GM12892 (cell line): Measurements from ENCODE around the gene OS9.

Experiments used
- POLR2A ChIP-seq: IDR thresholded peaks from 2 replicates; pipeline ENCODE4 v1.6.1; 2011; ENCODE audit warnings: low read depth, low read length, control low read depth
- POLR2AphosphoS5 ChIP-seq: IDR thresholded peaks from 2 replicates; pipeline ENCODE4 v1.6.1; 2011; ENCODE audit warnings: low read depth, low read length, control low read depth
- TAF1 ChIP-seq: IDR thresholded peaks from 2 replicates; pipeline ENCODE4 v1.6.1; 2011; ENCODE audit warnings: low read depth, mild to moderate bottlenecking, control low read depth, low read length, borderline replicate concordance

DNA sequence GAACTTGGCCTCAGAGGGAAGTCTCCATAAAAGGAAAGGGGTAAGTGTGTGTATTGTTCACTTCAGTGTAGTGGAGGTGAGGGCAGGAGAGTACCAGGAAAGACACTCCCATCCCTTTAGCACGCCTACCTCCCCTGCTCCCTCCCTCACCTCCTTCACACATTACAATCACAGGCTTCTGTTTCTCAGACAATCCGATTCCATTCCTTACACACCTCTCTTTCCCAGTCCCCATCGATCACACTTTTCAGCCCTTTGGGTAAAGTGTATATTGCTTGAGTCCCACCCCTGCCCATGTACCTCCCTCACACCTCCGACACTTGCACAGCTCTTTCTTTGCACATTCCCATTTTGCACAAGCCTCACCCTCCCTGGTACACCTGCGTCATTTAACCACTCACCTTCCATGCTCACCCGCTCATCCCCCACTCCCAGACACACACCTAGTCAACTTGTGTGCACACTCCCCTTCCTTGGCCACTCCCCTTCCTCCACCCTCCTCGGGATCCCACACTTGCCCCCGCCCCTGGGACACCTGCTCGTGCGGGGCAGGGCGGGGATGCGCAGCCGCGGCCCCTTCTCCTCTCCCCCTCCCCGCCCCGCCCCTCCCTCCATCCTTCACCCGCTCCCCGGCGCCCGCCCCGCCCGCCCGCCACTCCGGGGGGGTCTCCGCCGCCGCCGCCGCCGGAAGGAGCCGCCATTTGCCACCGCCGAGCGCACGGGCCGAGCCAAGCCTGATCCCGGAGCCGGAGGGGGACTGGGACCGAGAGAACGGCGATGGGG lies 60.7 kb downstream of the OS9 start, which contains the start of gene MARCHF9:
- TF ChIP-seq POLR2A, result no peak
- TF ChIP-seq POLR2AphosphoS5, result no peak
- no peak for TF ChIP-seq TAF1
